Stimulated activated CD8-positive, alpha-beta memory T cell treated with anti-CD3 and anti-CD28 coated beads, Interleukin-15, amount 100 ng/mL, for 48 hours (primary cell): ENCODE results near the gene ANKHD1.
A peak's percentile ranks its signal among the peaks of the same experiment; 100 is the strongest.

ENCODE experiments used
- DNase-seq, 2 donors: peaks; one replicate each; pipeline ENCODE4 v3.0.0-alpha.2; 2020; ENCODE audit warnings: low read depth in 2 of 2

ANKHD1 gene

GRCh38 chr5:140546851-140547507, 145.3 kb downstream of the ANKHD1 start:
- no peak for DNase-seq

- peak; percentile 76 to 78 for DNase-seq
These were observed 146.1 kb downstream of the ANKHD1 start, which contains the start of gene EIF4EBP3 for GRCh38 chr5:140547508-140548299. EIF4EBP3 (plus strand) TSS chr5:140547662; CDS start chr5:140547738, 76 bp downstream.

GRCh38 chr5:140548300-140548688, 146.7 kb downstream of the ANKHD1 start:
- DNase-seq = no peak

- DNase-seq = no peak
These were observed 147.2 kb downstream of the ANKHD1 start for GRCh38 chr5:140548791-140549190.

- no peak for DNase-seq
These were observed 147.9 kb downstream of the ANKHD1 start for GRCh38 chr5:140549237-140550144.

GRCh38 chr5:140550147-140551079, 148.8 kb downstream of the ANKHD1 start:
- DNase-seq = no peak

- DNase-seq = no peak
These were observed 150.2 kb downstream of the ANKHD1 start for GRCh38 chr5:140551872-140552271.

GRCh38 chr5:140553657-140554056, 152.0 kb downstream of the ANKHD1 start:
- no peak for DNase-seq

- no peak for DNase-seq
These were observed 152.8 kb downstream of the ANKHD1 start for GRCh38 chr5:140554454-140554853.

GRCh38 chr5:140555747-140556312, 154.2 kb downstream of the ANKHD1 start:
- no peak for DNase-seq

- DNase-seq = no peak
These were observed 154.8 kb downstream of the ANKHD1 start for GRCh38 chr5:140556438-140556837.

GRCh38 chr5:140557136-140557805, 155.6 kb downstream of the ANKHD1 start, which contains the start of gene SRA1:
SRA1 (minus strand) TSS chr5:140557473; CDS start chr5:140557452, 21 bp downstream.
- DNase-seq = peak; percentile 84 to 90

GRCh38 chr5:140557965-140558364, 156.3 kb downstream of the ANKHD1 start:
- no peak for DNase-seq

GRCh38 chr5:140558542-140558941, 156.9 kb downstream of the ANKHD1 start:
- DNase-seq = no peak

- no peak for DNase-seq
These were observed 158.6 kb downstream of the ANKHD1 start for GRCh38 chr5:140560227-140560626.

GRCh38 chr5:140561753-140562523, 160.3 kb downstream of the ANKHD1 start:
- no peak for DNase-seq

GRCh38 chr5:140563596-140563995, 162.0 kb downstream of the ANKHD1 start:
- DNase-seq = no peak

GRCh38 chr5:140564196-140565023, 162.8 kb downstream of the ANKHD1 start, which contains the start of the genes APBB3 and SLC35A4:
APBB3 (minus strand) TSS chr5:140564598; CDS start chr5:140564245, 353 bp downstream.
SLC35A4 (plus strand) TSS chr5:140564828; CDS start chr5:140567170, 2,342 bp downstream.
- DNase-seq = peak; percentile 92 to 95
